Endodermal cell (in vitro differentiated cells): ENCODE data around the gene MYBPC3. TPM values are rescaled to one million over a fixed set of nuclear protein-coding genes. Genes with fewer than 3 reads are reported as not detected.

Experiments
- DNase-seq: peaks from one replicate; pipeline ENCODE4 v3.0.0-alpha.2; 2017
- H3K27ac ChIP-seq: 2 replicates; pipeline ENCODE4 v1.5.1; 2013; ENCODE audit warnings: mild to moderate bottlenecking, low read depth, low read length, moderate library complexity
- H3K27me3 ChIP-seq: 2 replicates; pipeline ENCODE4 v1.6.1; 2013; ENCODE audit warnings: mild to moderate bottlenecking, low read length, moderate library complexity; ENCODE audit not compliant: insufficient read depth, control insufficient read depth, poor library complexity, severe bottlenecking
- H3K36me3 ChIP-seq: 2 replicates; pipeline ENCODE4 v1.7.0; 2013; ENCODE audit warnings: mild to moderate bottlenecking, low read length, moderate library complexity; ENCODE audit not compliant: control insufficient read depth, insufficient read depth
- H3K4me1 ChIP-seq: one replicate; pipeline ENCODE4 v1.7.0; 2013; ENCODE audit warnings: low read length; ENCODE audit not compliant: control insufficient read depth, insufficient read depth
- H3K4me3 ChIP-seq: 2 replicates; pipeline ENCODE4 v1.5.1; 2013; ENCODE audit warnings: mild to moderate bottlenecking, low read length, moderate library complexity
- H3K9ac ChIP-seq: 2 replicates; pipeline ENCODE4 v1.6.1; 2013; ENCODE audit warnings: mild to moderate bottlenecking, low read length, moderate library complexity; ENCODE audit not compliant: poor library complexity, severe bottlenecking; ENCODE audit errors: extremely low read depth
- H3K9me3 ChIP-seq: 2 replicates; pipeline ENCODE4 v1.6.1; 2013; ENCODE audit warnings: mild to moderate bottlenecking, low read length, moderate library complexity; ENCODE audit not compliant: control insufficient read depth
- H3K27ac Mint-ChIP-seq: 2 replicates; pipeline ENCODE4 v1.8.0; 2020; ENCODE audit warnings: mixed read lengths
- H3K27me3 Mint-ChIP-seq: 2 replicates; pipeline ENCODE4 v1.8.0; 2021; ENCODE audit warnings: mild to moderate bottlenecking, mixed read lengths; ENCODE audit not compliant: insufficient read depth
- H3K36me3 Mint-ChIP-seq: 2 replicates; pipeline ENCODE4 v1.8.0; 2020; ENCODE audit warnings: low read depth, mixed read lengths
- H3K4me1 Mint-ChIP-seq: 2 replicates; pipeline ENCODE4 v1.8.0; 2020; ENCODE audit warnings: mixed read lengths
- H3K4me3 Mint-ChIP-seq: 2 replicates; pipeline ENCODE4 v1.8.0; 2020; ENCODE audit warnings: mild to moderate bottlenecking, moderate library complexity, mixed read lengths
- H3K9me3 Mint-ChIP-seq: 2 replicates; pipeline ENCODE4 v1.8.0; 2020; ENCODE audit warnings: mild to moderate bottlenecking, mixed read lengths
- WGBS, 2 experiments: methylation state at CpG; one replicate each; pipeline versions ENCODE4 v1.1.5 to v1.1.7; 2013; ENCODE audit warnings: missing lambda C conversion rate in 2 of 2, mixed read lengths in 1 of 2; ENCODE audit not compliant: insufficient coverage in 1 of 2, insufficient read length in 1 of 2; 5-methylcytosine and 5-hydroxymethylcytosine counted together
- total RNA-seq, 2 donors: library from RNA; stranded (reverse); fragmentation: NEBNext Ultra II Directional in 1 of 2; extraction: Animal tissue kit (Norgen Biotek cat#: 25700) in 1 of 2; gene quantifications; 2 replicates in 1 of 2; 3 replicates in 1 of 2; pipeline ENCODE4 v1.2.1, GENCODE V29; 2021
- TF ChIP-seq, protein P1 (sequence below): fragments of 200-600 bp; sonication (generic); conservative IDR thresholded peaks from 2 replicates; pipeline ENCODE4 v1.5.0; 2021; ENCODE audit warnings: antibody characterized with exemption, mild to moderate bottlenecking

MYBPC3 gene
- total RNA-seq, 2 donors from 2014 or later: 0.07 TPM; not detected in 1

DNA sequence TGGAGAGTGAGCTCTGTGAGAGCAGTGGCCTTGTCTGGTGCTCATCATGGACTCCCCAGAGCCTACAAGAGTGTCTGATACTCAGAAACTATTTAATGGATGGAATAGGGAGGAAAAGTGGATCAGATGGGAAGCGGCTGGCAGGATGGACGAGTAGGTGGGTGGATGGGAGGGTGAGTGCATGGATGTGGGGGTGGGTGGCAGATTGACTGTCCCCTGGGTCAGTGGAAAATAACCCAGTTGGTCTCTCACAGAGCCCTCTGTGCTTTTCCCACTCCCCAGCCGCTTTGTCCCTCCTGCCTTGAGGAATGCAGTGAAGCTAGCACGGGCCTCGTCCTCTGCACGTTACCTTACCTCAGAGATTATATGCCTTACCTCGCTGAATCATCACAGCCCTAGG, 19.9 kb upstream of the MYBPC3 start:
- Mint-ChIP-seq H3K9me3 (no peaks in the 10 kb centered on the region), H3K4me1 (no peaks in the 10 kb centered on the region), H3K36me3 (no peaks in the 10 kb centered on the region), H3K27me3 (peaks cover 2% of the 10 kb centered on the region), H3K27ac (no peak overlapping the region), H3K4me3 (no peak overlapping the region)
- Histone ChIP-seq H3K9ac (no peak overlapping the region), H3K27me3 (no peaks in the 10 kb centered on the region), H3K4me3 (no peak overlapping the region), H3K4me1 (no peaks in the 10 kb centered on the region), H3K27ac (no peak overlapping the region), H3K36me3 (no peaks in the 10 kb centered on the region), H3K9me3 (no peaks in the 10 kb centered on the region)
- no peak for DNase-seq
- WGBS, 2 experiments: 74 to 84% methylated on average over 4 to 7 of the region's 7 CpGs
- TF ChIP-seq, protein P1, sequence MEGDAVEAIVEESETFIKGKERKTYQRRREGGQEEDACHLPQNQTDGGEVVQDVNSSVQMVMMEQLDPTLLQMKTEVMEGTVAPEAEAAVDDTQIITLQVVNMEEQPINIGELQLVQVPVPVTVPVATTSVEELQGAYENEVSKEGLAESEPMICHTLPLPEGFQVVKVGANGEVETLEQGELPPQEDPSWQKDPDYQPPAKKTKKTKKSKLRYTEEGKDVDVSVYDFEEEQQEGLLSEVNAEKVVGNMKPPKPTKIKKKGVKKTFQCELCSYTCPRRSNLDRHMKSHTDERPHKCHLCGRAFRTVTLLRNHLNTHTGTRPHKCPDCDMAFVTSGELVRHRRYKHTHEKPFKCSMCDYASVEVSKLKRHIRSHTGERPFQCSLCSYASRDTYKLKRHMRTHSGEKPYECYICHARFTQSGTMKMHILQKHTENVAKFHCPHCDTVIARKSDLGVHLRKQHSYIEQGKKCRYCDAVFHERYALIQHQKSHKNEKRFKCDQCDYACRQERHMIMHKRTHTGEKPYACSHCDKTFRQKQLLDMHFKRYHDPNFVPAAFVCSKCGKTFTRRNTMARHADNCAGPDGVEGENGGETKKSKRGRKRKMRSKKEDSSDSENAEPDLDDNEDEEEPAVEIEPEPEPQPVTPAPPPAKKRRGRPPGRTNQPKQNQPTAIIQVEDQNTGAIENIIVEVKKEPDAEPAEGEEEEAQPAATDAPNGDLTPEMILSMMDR: no peak

DNA sequence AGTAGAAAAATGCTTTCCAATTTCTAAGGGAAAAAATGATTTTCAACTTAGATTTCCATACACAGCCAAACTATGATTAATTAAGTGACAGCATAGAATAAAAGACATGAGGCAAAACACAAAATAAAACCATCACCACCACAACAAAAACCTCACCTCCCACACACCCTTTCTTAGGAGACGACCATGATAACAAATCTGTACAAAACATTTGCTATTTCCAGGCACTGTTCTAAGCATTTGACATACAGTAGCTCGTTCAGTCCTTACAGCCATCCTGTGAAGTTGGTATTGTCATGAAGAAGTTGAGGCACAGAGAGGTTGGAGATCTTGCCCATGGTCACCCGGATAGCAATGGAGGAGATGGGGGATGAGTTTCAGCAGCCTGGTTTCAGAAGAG, 17.2 kb upstream of the MYBPC3 start:
- Histone ChIP-seq H3K27ac (no peak overlapping the region), H3K36me3 (no peaks in the 10 kb centered on the region), H3K4me1 (no peaks in the 10 kb centered on the region), H3K27me3 (no peaks in the 10 kb centered on the region), H3K9me3 (no peaks in the 10 kb centered on the region), H3K4me3 (no peak overlapping the region), H3K9ac (no peak overlapping the region)
- Mint-ChIP-seq H3K27me3 (peaks cover 2% of the 10 kb centered on the region), H3K9me3 (no peaks in the 10 kb centered on the region), H3K27ac (no peak overlapping the region), H3K36me3 (no peaks in the 10 kb centered on the region), H3K4me3 (no peak overlapping the region), H3K4me1 (no peaks in the 10 kb centered on the region)
- DNase-seq: no peak
- 72 to 90% methylated on average over 3 of the region's 3 CpGs for WGBS, 2 experiments
- TF ChIP-seq, protein P1: no peak

DNA sequence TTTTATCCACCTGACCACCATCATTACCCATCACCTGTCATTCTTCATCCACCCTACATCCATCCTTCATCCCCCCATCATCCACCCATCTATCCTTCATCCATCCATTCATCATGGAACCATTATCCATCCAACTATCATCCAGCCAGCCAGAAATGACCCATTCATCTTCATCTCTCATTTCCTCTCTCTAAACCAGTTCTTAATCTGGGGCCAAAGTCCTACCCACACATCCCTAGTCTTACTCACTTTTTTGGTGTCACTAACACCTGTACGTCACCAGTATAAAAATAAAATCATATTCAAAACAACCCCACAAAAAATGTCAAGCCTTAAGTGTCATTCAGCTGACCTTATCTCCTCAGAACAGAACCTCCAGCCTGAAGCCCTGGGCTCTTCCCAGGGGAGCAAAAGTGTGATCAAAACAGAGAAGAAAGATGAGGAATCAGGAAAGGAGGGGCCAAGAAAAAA, 13.6 kb upstream of the MYBPC3 start:
- H3K36me3 Mint-ChIP-seq: no peaks in the 10 kb centered on the region
- no peaks in the 10 kb centered on the region for H3K4me1 Mint-ChIP-seq
- no peak for DNase-seq
- H3K36me3 ChIP-seq: no peaks in the 10 kb centered on the region
- no peaks in the 10 kb centered on the region for H3K4me1 ChIP-seq
- H3K27ac Mint-ChIP-seq: no peak overlapping the region
- peaks cover 2% of the 10 kb centered on the region for H3K27me3 Mint-ChIP-seq
- no peaks in the 10 kb centered on the region for H3K27me3 ChIP-seq
- no peaks in the 10 kb centered on the region for H3K9me3 Mint-ChIP-seq
- no peak overlapping the region for H3K4me3 ChIP-seq
- no peak overlapping the region for H3K9ac ChIP-seq
- 95 to 100% methylated on average over 1 of the region's 1 CpG for WGBS, 2 experiments
- no peaks in the 10 kb centered on the region for H3K9me3 ChIP-seq
- TF ChIP-seq, protein P1: no peak
- no peak overlapping the region for H3K4me3 Mint-ChIP-seq
- H3K27ac ChIP-seq: no peak overlapping the region
